ELF-1 (cell line): ENCODE data around the gene KCP.

Source experiments
- DNase-seq: peaks from one replicate; pipeline ENCODE4 v3.0.0-alpha.2; 2016; ENCODE audit warnings: low read depth, low spot score

Gene KCP

GRCh38 chr7:128827971-128828711 is 82.4 kb downstream of the KCP start:
- DNase-seq = peak; percentile 64

- peak; percentile 79 for DNase-seq
These were observed 83.1 kb downstream of the KCP start for GRCh38 chr7:128827248-128827958.

GRCh38 chr7:128826916-128827247 is 83.6 kb downstream of the KCP start:
- DNase-seq = no peak
